COLO829 (cell line): ENCODE data around the gene HTR2A.
A peak's percentile ranks its signal among the peaks of the same experiment; 100 is the strongest.
"Not testable (repeated sequence)": the region's sequence is repeated elsewhere in the genome, so short reads cannot be mapped to it uniquely, and the experiment has no call there.

Experiments
- DNase-seq: peaks from one replicate; pipeline ENCODE4 v3.0.0; 2012; ENCODE audit warnings: low spot score

HTR2A gene

DNA sequence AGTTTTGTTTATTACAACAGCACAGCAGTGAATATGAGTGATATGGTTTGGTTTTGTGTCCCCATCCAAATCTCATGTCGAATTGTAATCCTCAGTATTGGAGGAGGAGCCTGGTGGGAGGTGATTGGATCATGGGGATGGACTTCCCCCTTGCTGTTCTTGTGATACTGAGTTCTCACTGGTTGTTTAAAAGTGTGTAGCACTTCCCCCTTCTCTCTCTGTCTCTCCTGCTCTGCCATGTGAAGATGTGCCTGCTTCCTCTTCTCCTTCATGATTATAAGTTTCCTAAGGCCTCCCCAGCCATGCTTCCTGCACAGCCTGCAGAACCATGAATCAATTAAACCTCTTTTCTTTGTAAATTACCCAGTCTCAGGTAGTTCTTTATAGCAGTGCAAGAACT is 91.9 kb downstream of the HTR2A start:
- DNase-seq, result not testable (repeated sequence)

DNA sequence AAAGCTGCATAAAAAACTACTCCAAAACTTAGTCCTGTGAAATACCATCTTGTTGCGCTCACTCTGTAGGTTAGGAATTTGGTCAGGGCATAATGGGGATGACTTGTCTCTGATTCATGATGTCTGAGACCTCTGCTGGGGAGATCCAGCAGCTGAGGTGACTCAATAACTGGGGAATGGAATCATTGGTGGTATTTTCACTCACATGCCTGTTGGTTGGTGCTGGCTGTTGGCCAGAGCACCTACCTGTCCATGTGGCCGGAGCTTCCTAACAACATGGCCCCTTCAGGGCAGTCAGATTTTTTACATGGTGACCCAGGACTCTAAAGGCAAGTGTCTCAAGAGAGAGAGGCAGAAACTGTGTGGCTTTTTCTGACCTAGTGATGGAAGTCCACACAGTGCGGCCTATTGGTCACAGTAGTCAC is 92.5 kb downstream of the HTR2A start:
- DNase-seq, result no peak

DNA sequence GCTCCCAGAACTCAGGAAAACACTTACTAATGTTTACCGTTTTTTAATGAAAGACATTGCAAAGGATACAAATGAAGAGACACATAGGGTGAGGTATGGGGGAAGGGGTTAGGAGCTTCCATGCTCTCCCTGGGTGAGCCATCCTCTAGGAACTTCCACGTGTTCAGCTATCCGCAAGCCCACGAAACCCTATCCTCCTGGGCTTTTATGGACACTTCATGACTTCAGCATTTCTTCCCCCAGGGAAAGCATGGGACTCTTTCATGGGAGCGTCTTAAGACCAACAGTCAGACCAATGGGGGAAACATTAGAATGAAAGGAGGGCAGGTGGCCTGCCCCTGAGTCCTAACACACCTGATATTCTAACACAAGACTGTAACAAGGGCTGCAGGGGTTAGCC is 93.3 kb downstream of the HTR2A start:
- no peak for DNase-seq

DNA sequence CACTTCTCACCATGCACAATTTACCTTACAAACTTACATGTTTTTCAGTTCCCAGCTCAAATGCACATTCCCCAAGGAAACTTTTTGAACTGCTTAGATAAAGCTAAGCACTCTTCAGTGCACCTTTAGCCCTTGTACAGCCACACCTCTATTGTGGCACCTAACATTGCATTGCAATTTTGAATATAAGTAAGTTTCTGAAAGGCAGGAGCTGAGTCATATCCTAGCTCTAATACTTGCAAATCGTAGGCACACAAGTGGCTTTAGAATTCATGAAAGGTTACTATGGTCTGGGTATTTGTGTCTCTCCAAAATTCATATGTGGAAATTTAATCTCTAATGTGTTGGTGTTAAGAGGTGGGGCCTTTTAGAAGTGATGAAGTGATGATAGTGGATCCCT is 95.0 kb downstream of the HTR2A start:
- DNase-seq, result no peak

DNA sequence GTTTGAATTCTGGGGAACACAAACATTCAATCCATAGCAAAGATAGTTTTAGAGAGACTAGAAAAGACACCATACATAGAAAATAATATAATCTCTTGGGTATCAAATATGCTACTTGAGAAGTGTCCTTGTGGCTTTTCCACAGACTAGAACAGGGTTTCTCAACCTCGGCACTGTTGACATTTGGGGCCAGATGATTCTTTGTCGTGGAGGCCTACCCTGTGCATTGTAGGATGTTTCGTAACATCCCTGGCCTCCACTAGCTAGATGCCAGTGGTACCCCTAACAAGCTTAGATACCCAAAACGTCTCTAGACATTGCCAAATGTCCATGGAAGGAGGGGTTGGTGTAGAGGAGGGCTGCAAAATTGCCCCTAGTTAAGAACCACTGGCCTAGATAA is 97.7 kb downstream of the HTR2A start:
- DNase-seq, result no peak

DNA sequence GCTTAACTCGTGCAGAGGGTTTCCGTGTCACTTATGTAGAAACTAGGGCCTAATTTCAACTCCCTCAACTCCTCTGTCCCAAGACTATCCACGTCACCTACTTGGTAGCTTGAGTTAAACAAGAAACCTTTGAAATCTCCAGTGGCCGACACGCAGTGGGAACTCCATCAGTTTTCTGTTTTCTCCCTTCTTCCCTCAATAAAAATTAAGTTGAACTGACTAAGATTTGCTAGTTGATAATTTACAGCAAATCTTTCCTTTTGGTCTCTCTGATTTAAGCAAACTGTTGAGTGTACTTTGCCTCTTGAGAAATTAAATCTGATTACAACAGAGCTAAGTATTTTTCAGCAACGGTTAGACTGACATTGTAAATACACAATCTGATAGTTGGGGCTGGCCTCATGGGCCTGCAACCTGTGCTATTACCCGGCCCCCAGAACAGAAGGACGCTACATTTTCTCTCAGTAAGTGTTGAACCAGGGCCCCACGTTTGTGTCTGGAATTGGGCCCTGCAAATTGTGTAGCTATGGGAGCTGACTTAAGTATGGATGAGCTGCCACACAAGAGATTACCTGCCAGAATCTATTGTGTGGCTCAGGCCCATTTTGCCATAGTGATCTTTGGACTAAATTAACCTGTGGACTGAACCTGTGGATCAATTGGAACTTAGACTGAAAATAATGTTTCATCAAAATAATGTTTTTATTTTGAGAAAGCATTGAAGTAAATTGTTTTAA is 99.2 kb downstream of the HTR2A start:
- DNase-seq, result no peak

DNA sequence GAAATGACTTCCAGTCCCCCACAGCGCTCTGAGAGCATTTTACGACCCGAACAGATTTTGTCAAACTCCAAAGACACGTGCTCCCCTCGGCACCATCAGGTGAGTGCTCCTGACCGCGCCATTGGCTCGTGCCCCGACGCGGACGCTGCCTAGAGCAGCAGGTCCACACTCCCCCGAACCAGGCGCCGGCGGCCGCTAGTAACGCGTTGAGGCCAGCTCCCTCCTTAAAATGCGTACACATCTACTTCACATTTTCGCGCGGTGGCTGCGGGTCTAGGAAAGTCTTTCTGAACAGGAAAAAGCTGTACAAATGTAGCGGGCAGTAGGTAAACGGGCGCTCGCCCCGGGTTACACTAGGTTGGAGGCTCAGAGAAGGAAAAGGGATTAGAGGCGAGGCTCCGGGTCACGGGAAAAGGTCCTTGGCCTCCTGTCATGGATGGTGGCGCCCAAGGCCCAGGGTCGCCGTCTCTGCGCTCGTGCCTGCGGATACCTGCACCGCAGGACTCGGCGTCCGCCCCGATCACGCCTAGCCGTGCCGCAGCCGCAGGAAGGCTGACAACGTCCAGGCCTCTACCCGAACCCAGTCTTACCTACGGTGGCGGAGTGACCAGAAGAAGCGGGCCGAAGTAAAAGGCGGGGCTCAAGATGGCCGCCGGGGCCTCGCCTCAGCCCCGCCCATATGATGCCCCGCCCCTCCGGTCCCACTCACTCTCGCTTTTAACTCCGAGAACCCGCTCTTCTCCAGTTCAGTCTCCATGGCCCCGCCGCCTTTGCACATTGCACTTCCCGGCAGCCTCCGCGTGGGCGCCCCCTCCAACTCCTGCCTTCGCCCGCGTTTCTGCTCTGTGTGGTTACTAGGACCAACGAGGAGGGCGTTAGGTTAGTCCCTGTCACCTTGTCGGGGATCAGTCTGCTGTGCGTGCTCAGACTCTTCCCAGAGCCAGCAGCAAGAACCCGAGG is 100.1 kb downstream of the HTR2A start, which contains the start of gene ESD:
Gene ESD (minus strand): TSS at position 647 of the 960 bp plus-strand sequence. CDS start 5,748 bp downstream, outside the sequence.
- DNase-seq, result peak; percentile 88

DNA sequence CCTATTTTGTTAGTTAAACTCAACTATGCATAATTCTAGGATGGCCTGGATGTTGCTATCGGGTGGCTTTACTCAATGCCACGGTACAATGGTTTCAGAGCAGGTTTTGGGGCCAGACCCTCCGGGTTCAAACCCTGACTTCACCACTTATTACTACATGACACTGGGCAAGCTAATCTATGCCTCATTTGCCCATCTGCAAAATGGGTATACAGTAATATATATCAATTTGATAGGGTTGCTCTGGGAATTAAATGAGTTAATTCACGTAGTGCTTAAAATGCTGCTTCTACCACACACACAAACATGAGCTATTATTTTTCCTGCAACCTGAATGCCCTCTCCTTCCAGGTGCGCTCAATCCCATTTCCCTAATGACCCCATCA is 100.7 kb downstream of the HTR2A start:
- no peak for DNase-seq

DNA sequence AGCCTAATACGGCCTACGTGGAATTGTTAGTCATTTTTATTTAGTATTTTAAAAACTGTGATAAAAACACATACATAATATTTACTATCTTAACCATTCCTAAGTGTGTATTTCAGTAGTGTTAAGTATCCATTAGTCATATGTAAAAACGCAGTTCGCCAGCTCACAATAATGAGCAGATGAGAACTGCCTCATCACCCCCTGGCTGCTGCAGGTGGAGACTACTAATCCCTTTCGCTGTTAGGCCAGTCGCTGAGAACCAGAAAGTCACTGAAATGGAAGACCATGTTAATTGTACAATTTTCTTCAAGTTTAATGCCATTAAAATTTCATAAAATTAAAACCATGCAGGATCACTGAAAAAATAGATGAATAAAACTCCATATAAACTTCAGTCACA is 101.5 kb downstream of the HTR2A start:
- no peak for DNase-seq

DNA sequence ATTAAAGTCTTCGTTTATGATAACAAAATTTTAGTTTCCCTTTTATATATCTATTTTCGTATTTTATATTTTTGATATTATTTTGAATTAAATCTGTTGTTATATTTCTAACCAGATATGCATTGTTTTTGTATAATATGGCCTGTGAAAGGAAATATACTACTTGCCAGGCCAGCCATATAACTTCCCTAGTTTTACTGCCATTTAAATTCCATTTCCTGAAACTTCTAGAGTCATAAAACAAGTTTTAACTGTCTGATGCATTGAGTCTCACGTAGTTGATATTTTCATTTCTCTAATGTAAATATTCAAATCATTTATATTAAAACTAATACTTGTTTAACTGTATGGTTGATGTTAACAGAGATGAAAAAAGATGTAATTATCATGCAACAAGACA is 113.3 kb downstream of the HTR2A start:
- DNase-seq, result no peak

DNA sequence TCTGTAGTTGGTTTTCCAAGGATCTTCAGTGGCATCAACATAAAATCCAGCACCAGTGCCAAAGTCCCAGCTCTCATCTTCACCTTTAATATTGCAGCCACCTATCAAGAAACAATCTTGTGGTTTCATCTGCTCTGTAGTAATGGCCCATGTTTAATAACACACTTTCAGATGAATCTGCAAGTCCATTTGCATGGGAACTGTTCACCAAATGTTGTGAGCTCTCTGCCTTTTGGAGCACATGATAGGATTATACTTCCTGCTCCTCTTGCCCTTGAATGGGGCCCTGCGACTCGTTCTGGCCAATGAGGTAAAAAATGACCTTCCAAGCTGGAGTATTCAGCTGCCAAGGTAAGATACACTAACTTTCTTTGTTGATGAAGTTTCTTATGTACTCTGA is 114.2 kb downstream of the HTR2A start:
- DNase-seq, result no peak

DNA sequence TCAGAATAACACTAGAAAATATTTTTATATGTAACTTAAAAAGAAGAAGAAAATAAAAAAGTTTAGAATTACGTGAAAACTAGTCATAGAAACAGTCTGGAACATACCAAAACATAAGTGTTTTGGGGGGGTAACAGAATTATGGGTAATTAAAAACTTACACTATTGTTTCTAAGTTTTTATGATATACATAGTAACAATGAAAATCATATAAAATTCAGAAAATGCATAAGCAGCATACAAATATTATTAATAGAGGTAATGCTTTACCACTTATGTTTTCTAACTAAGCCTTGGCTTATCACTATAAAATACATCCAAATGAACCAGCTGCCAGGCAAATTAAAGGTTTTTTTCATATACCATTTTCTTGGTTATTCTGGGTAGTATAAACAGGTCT is 114.8 kb downstream of the HTR2A start:
- DNase-seq, result no peak
